GM12873 (cell line): Measurements from ENCODE around the gene NOS1.

Experiments
- CTCF ChIP-seq: IDR thresholded peaks from 2 replicates; pipeline ENCODE4 v1.5.1; 2012; ENCODE audit warnings: low read depth, mild to moderate bottlenecking, moderate library complexity, low read length, control low read depth; ENCODE audit not compliant: insufficient read depth; ENCODE audit errors: missing control alignments

The NOS1 gene

GRCh38 chr12:117284140-117284539, 77.3 kb downstream of the NOS1 start:
- TF ChIP-seq CTCF, result no peak

- no peak for TF ChIP-seq CTCF
Observed at GRCh38 chr12:117282490-117282889, 78.9 kb downstream of the NOS1 start.

- no peak for TF ChIP-seq CTCF
Observed at GRCh38 chr12:117280019-117280680, 81.3 kb downstream of the NOS1 start.

- no peak for TF ChIP-seq CTCF
Observed at GRCh38 chr12:117279606-117280005, 81.8 kb downstream of the NOS1 start.

GRCh38 chr12:117277875-117278274, 83.6 kb downstream of the NOS1 start:
- no peak for TF ChIP-seq CTCF

- no peak for TF ChIP-seq CTCF
Observed at GRCh38 chr12:117273091-117273490, 88.3 kb downstream of the NOS1 start.

- no peak for TF ChIP-seq CTCF
Observed at GRCh38 chr12:117272690-117273089, 88.7 kb downstream of the NOS1 start.
